Upper lobe of right lung (tissue), 1 donor: ENCODE measurements around the gene ATP10A. TPM values are rescaled to one million over a fixed set of nuclear protein-coding genes. Genes with fewer than 3 reads are reported as not detected.

Experiments
- ATAC-seq: fragments of 200-7000 bp; cut with Tn5 transposase; one replicate; pipeline ENCODE4 v1.9.1; 2020; ENCODE audit warnings: mild to moderate bottlenecking, moderate library complexity
- DNase-seq: peaks from one replicate; pipeline ENCODE4 v3.0.0-alpha.2; 2020
- H3K27ac ChIP-seq: fragments of 200-600 bp; one replicate; pipeline ENCODE4 v1.8.0; 2022
- H3K27me3 ChIP-seq: fragments of 200-600 bp; one replicate; pipeline ENCODE4 v1.8.0; 2022; ENCODE audit warnings: mild to moderate bottlenecking
- H3K36me3 ChIP-seq: fragments of 200-600 bp; one replicate; pipeline ENCODE4 v1.8.0; 2022
- H3K4me1 ChIP-seq: fragments of 200-600 bp; one replicate; pipeline ENCODE4 v1.8.0; 2022
- H3K4me3 ChIP-seq: fragments of 200-600 bp; one replicate; pipeline ENCODE4 v1.8.0; 2022; ENCODE audit warnings: mild to moderate bottlenecking
- H3K9me3 ChIP-seq: fragments of 200-600 bp; one replicate; pipeline ENCODE4 v1.8.0; 2022
- intact Hi-C: fragments of 100-400 bp; cut with DNase I; formaldehyde crosslinking; loops from one replicate; pipeline ENCODE4 v1.11.0; 2022
- total RNA-seq: library from RNA; stranded (reverse); fragmentation: NEBNext Ultra II Directional; extraction: Animal tissue kit (Norgen Biotek cat#: 25700); gene quantifications from one replicate; pipeline ENCODE4 v1.2.1, GENCODE V29; 2021
- TF ChIP-seq, protein P1 (sequence below): fragments of 200-600 bp; IDR thresholded peaks from one replicate; pipeline ENCODE4 v1.8.0; 2022; ENCODE audit warnings: antibody characterized with exemption
- donor health status: DM: no; HTN: yes; CAD: no; lungs with severe emphysema.

ATP10A gene
- total RNA-seq, 1 donor from 2014 or later, result 31.1 TPM

DNA sequence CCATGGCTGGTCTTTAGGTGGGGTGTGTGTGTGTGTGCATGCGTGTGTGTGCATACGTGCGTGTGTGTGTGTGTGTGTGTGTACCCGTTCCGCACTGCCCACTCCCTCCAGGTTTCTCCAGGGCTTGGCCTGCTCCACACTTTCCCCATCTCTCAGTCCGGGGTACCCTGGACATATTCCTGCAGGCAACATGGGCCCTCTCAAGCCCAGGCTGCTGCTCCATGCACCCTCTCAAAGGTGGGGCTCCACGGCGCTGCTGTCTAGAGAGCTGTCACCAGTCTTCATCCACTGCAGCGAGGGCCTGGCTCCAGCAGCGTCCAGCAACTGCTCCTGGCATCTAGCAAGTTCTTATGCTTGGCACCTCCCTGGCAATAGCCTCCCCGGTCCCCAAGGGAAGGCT, 86.1 kb downstream of the ATP10A start:
- H3K36me3 ChIP-seq, result peaks cover 5% of the 10 kb centered on the region
- DNase-seq (no peak), ATAC-seq (peak; percentile 9)
- H3K9me3 ChIP-seq, result no peaks in the 10 kb centered on the region
- H3K27ac ChIP-seq, result no peak overlapping the region
- intact Hi-C loops, result no loop called here
- TF ChIP-seq, protein P1, sequence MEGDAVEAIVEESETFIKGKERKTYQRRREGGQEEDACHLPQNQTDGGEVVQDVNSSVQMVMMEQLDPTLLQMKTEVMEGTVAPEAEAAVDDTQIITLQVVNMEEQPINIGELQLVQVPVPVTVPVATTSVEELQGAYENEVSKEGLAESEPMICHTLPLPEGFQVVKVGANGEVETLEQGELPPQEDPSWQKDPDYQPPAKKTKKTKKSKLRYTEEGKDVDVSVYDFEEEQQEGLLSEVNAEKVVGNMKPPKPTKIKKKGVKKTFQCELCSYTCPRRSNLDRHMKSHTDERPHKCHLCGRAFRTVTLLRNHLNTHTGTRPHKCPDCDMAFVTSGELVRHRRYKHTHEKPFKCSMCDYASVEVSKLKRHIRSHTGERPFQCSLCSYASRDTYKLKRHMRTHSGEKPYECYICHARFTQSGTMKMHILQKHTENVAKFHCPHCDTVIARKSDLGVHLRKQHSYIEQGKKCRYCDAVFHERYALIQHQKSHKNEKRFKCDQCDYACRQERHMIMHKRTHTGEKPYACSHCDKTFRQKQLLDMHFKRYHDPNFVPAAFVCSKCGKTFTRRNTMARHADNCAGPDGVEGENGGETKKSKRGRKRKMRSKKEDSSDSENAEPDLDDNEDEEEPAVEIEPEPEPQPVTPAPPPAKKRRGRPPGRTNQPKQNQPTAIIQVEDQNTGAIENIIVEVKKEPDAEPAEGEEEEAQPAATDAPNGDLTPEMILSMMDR, result no peak
- no peak overlapping the region for H3K4me3 ChIP-seq
- peaks cover 3% of the 10 kb centered on the region for H3K4me1 ChIP-seq
- no peaks in the 10 kb centered on the region for H3K27me3 ChIP-seq

DNA sequence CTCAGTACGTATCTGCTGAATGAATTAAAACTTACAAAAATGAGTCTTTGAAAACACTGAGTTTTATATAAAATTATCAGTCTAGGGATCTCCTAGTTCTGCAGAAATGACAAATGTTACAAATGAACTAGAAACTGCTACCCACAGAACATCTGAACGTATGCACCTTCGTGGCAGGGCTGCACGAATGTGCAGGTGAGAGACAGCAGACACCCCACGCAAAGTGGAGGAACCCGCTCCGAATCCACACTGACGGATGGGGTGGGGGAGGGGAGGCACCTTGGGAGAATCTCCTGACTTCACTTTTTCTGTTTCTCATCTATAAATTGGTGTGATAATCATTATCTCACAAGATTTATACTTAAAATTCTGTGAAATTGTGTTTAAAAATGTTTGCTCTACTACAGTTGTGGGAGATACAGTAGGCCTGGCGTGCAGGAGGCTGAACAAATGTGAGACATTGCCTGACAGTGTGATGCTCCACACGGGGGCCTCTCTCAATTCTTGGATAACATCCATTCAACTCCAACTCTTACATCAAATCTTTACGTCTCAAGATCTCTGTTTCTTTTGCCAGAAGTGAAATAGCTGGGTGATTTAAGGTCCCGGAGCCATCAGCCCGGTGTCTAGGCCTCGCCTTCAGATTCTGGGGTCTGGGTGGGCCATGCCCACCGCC, 86.9 kb downstream of the ATP10A start:
- no peaks in the 10 kb centered on the region for H3K27me3 ChIP-seq
- TF ChIP-seq, protein P1, result no peak
- H3K27ac ChIP-seq, result no peak overlapping the region
- intact Hi-C loops, result no loop called here
- ATAC-seq, result no peak
- peaks cover 5% of the 10 kb centered on the region for H3K36me3 ChIP-seq
- no peak for DNase-seq
- peaks cover 3% of the 10 kb centered on the region for H3K4me1 ChIP-seq
- H3K9me3 ChIP-seq, result no peaks in the 10 kb centered on the region
- H3K4me3 ChIP-seq, result no peak overlapping the region

DNA sequence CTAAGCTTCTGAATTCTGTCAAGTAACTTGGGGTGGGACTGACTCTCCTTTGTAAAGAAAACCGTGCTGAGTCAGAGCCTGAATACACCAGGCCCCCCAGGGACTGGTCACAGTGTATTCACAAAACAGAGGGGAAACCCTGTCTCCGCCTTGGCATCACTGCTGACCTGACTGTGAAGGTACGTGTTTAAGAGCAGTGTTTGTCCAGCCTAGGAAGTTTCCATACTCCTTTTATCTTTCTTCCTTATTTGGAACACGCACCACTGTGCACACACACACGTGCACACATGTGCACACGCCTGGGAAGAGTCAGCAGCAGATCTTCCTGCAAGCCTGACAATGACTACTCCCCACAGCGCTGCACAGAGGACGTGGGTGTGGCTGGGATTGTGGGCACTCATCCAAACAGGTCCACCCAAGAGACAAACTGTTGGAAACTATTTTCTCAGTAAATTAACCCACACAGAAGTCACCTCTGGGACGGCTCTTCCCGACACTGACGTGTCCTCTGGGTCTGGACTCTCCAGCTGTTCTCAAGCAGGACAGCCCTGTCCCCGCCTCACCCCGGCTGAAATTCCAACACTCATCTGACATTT, 87.7 kb downstream of the ATP10A start:
- intact Hi-C loops, result no loop called here
- H3K4me1 ChIP-seq, result peaks cover 3% of the 10 kb centered on the region
- no peak overlapping the region for H3K27ac ChIP-seq
- TF ChIP-seq, protein P1, result no peak
- H3K36me3 ChIP-seq, result peaks cover under 1% of the 10 kb centered on the region
- ATAC-seq, result peak; percentile 42
- H3K9me3 ChIP-seq, result no peaks in the 10 kb centered on the region
- no peaks in the 10 kb centered on the region for H3K27me3 ChIP-seq
- no peak for DNase-seq
- H3K4me3 ChIP-seq, result no peak overlapping the region

DNA sequence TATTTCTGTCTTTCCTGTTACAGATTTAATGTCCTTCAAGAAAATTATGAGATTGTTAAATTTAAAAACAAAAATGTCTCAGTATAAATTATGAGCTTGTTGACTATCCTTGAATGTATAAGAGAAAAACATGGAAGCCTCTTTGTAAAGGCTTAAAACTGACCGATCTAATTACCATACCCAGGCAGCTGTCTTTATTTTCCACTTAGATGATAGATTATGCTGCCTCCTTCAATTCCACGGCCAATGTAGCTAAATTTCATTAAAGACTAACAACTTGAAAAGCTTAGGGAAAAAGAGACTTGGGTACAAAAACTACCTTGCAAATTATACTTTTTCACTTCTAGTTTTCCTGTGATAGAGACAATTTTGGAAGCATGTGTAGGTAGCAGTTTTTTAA, 88.3 kb downstream of the ATP10A start:
- H3K27me3 ChIP-seq, result no peaks in the 10 kb centered on the region
- no peaks in the 10 kb centered on the region for H3K9me3 ChIP-seq
- TF ChIP-seq, protein P1, result no peak
- no peak overlapping the region for H3K4me3 ChIP-seq
- DNase-seq (no peak), ATAC-seq (no peak)
- intact Hi-C loops, result no loop called here
- peaks cover 3% of the 10 kb centered on the region for H3K4me1 ChIP-seq
- H3K36me3 ChIP-seq, result no peaks in the 10 kb centered on the region
- no peak overlapping the region for H3K27ac ChIP-seq

DNA sequence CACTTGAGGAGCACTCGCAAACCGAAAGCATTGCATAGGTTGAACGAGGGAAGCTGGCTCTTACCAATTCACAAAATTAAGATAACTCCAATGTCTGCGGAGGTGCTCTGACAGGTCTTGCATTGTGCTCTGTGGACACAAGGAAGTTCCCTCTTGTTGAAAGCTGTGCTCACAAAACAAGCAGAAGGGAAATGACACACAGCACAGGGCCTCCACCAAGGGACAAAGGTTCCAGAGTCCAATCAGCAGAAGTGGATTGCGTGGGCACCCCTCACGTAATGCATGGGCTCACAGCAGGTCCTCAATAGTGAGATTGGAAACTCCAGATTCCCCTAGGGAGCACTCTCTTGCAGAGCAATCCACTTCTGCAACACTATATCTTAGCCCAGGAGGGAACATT, 89.9 kb downstream of the ATP10A start:
- TF ChIP-seq, protein P1, result no peak
- ATAC-seq, result peak; percentile 45
- intact Hi-C loops, result no loop called here
- Histone ChIP-seq H3K36me3 (no peaks in the 10 kb centered on the region), H3K27me3 (no peaks in the 10 kb centered on the region), H3K4me1 (peaks cover 3% of the 10 kb centered on the region), H3K27ac (no peak overlapping the region), H3K9me3 (no peaks in the 10 kb centered on the region), H3K4me3 (no peak overlapping the region)
- DNase-seq, result no peak
